K562 (cell line): ENCODE results near the gene EFHC2. TPM values are rescaled to one million over a fixed set of nuclear protein-coding genes. Genes with fewer than 3 reads are reported as not detected.

Source experiments
- ATAC-seq: fragments of 200-7000 bp; cut with Tn5 transposase; 3 replicates; pipeline ENCODE4 v1.9.1; 2020; ENCODE audit warnings: moderate library complexity
- BruUV-seq: library from RNA; stranded (reverse); fragments of 400-500 nt; replicated peaks from 2 replicates; lab custom pipeline; 2021; lab: Mats Ljungman, UMichigan
- CTCF ChIA-PET: fragments of 300-600 bp; formaldehyde crosslinking; extraction: SDS; loops from one replicate; lab custom pipeline; 2021; ENCODE audit warnings: low intra/inter-chr PET ratio; lab: Yijun Ruan, JAX
- POLR2A ChIA-PET: fragments of 300-600, 350-650 bp; sonication (Branson Sonifier 250); formaldehyde crosslinking; extraction: SDS; loops from one replicate; lab custom pipeline; 2021; ENCODE audit warnings: antibody characterized with exemption, inconsistent platforms; lab: Yijun Ruan, JAX
- DNase-seq, 4 experiments: peaks; one replicate each; pipeline versions ENCODE4 v3.0.0 to v3.0.0-alpha.2; 2011 to 2018; ENCODE audit warnings: low spot score in 3 of 4, mixed read lengths in 3 of 4; ENCODE audit errors: extremely low read depth in 1 of 4
- FAIRE-seq: peaks from 2 replicates; lab custom pipeline; 2011; peaks lifted over from hg19 to GRCh38; lab: Jason Lieb, UNC
- H2AFZ ChIP-seq: 2 replicates; pipeline ENCODE4 v1.6.0; 2011; ENCODE audit warnings: low read depth, low read length, control low read depth, inconsistent platforms
- H3K27ac ChIP-seq: fragments of 200-600 bp; 3 replicates; pipeline ENCODE4 v1.8.0; 2011; ENCODE audit warnings: low read depth, mild to moderate bottlenecking, control low read depth, inconsistent platforms, low read length, moderate library complexity, mixed read lengths; ENCODE audit errors: extremely low read depth
- H3K27me3 ChIP-seq, 2 experiments: fragments of 300-600 bp in 1 of 2; 2 replicates in 1 of 2; 3 replicates in 1 of 2; pipeline versions ENCODE4 v1.6.0 to v1.8.0; 2011; ENCODE audit warnings: inconsistent platforms in 2 of 2, low read length in 2 of 2, mild to moderate bottlenecking in 1 of 2, mixed read lengths in 1 of 2, moderate library complexity in 1 of 2; ENCODE audit not compliant: control insufficient read depth in 2 of 2, insufficient read depth in 2 of 2
- H3K36me3 ChIP-seq: fragments of 300-600 bp; 3 replicates; pipeline ENCODE4 v1.8.0; 2011; ENCODE audit warnings: mild to moderate bottlenecking, low read length, inconsistent platforms; ENCODE audit not compliant: control insufficient read depth, insufficient read depth
- H3K4me1 ChIP-seq, 2 experiments: fragments of 200-600 bp in 1 of 2; replicated peaks in 1 of 2; 2 replicates in 1 of 2; 3 replicates in 1 of 2; pipeline versions ENCODE4 v1.5.1 to v1.8.0; 2011; ENCODE audit warnings: inconsistent platforms in 2 of 2, low read length in 2 of 2, mild to moderate bottlenecking in 1 of 2, mixed read lengths in 1 of 2, moderate library complexity in 1 of 2; ENCODE audit not compliant: control insufficient read depth in 2 of 2, insufficient read depth in 2 of 2
- H3K4me2 ChIP-seq: 2 replicates; pipeline ENCODE4 v1.6.1; 2011; ENCODE audit warnings: low read length, control low read depth, inconsistent platforms, mixed read lengths; ENCODE audit not compliant: insufficient read depth
- H3K4me3 ChIP-seq: fragments of 200-600 bp; sonication (generic), shearing (Covaris generic); 2 replicates; pipeline ENCODE4 v1.5.1; 2016; ENCODE audit warnings: control low read depth, inconsistent platforms
- H3K79me2 ChIP-seq: fragments of 200-600 bp; 3 replicates; pipeline ENCODE4 v1.8.0; 2011; ENCODE audit warnings: low read length, inconsistent platforms; ENCODE audit not compliant: control insufficient read depth, insufficient read depth
- H3K9ac ChIP-seq, 2 experiments: 2 replicates each; pipeline versions ENCODE4 v1.6.0 to v1.6.1; 2011; ENCODE audit warnings: low read depth in 2 of 2, low read length in 2 of 2, control low read depth in 1 of 2, inconsistent platforms in 1 of 2, mild to moderate bottlenecking in 1 of 2, mixed read lengths in 1 of 2; ENCODE audit not compliant: insufficient read depth in 1 of 2
- H3K9me1 ChIP-seq: one replicate; pipeline ENCODE4 v1.6.0; 2011; ENCODE audit warnings: inconsistent platforms, mild to moderate bottlenecking, low read length, moderate library complexity; ENCODE audit not compliant: control insufficient read depth, insufficient read depth
- H3K9me3 ChIP-seq: replicated peaks from 2 replicates; pipeline ENCODE4 v1.5.1; 2011; ENCODE audit warnings: low read depth, low read length, inconsistent platforms; ENCODE audit not compliant: control insufficient read depth, insufficient read depth
- H4K20me1 ChIP-seq: replicated peaks from 2 replicates; pipeline ENCODE4 v1.6.1; 2011; ENCODE audit warnings: low read length, inconsistent platforms, mixed read lengths; ENCODE audit not compliant: control insufficient read depth, insufficient read depth
- CBFB ChIP-seq: sonication (generic); formaldehyde crosslinking; IDR thresholded peaks from 2 replicates; pipeline ENCODE4 v1.4.0; 2020; ENCODE audit warnings: mild to moderate bottlenecking, missing genetic modification reagents
- HSF4 ChIP-seq: fragments of 250-450 bp; sonication (Bioruptor Pico); IDR thresholded peaks from 2 replicates; pipeline ENCODE4 v2.1.2; 2022; ENCODE audit warnings: mild to moderate bottlenecking, moderate library complexity, borderline replicate concordance
- NFIX ChIP-seq: fragments of 250-450 bp; sonication (Bioruptor Pico); IDR thresholded peaks from 2 replicates; pipeline ENCODE4 v1.4.0; 2020; ENCODE audit warnings: low read depth, mild to moderate bottlenecking, moderate library complexity
- RREB1 ChIP-seq: fragments of 250-450 bp; sonication (Bioruptor Pico); IDR thresholded peaks from 2 replicates; pipeline ENCODE4 v1.4.0; 2020
- ZNF408 ChIP-seq: fragments of 250-450 bp; sonication (Bioruptor Pico); IDR thresholded peaks from 2 replicates; pipeline ENCODE4 v1.4.0; 2020; ENCODE audit warnings: low read depth, mild to moderate bottlenecking, moderate library complexity
- WGBS: fragments of 100-300 bp; shearing (Covaris generic); methylation state at CpG from one replicate; pipeline ENCODE4 v1.1.6; 2016; ENCODE audit warnings: low coverage, mixed read lengths; ENCODE audit not compliant: insufficient coverage; ENCODE audit errors: missing lambda C conversion rate; 5-methylcytosine and 5-hydroxymethylcytosine counted together
- in situ Hi-C: fragments of 300-500 bp; cut with MboI; formaldehyde crosslinking; loops from 4 replicates; pipeline ENCODE4 v1.15.0; 2018; ENCODE audit warnings: inconsistent platforms, mixed read lengths
- intact Hi-C: fragments of 100-400 bp; cut with micrococcal nuclease; formaldehyde crosslinking; loops from 2 replicates; pipeline ENCODE4 v1.14.2; 2022
- polyA plus RNA-seq, 8 experiments: library from polyadenylated mRNA; depleted of rRNA in 4 of 8; stranded (reverse) in 5 of 8; unstranded in 3 of 8; fragments of >200 nt; fragmentation: Nextera tagmentation in 2 of 8; fragmentation: Illumina TruSeq in 1 of 8; extraction: Ambion mirVana in 2 of 8; extraction: Trizol in 1 of 8; gene quantifications; 2 replicates each; pipeline versions ENCODE4 v1.2.1 to v1.2.3, GENCODE V29; 2011 to 2014; ENCODE audit warnings: inconsistent platforms in 1 of 8, missing spikeins in 1 of 8
- total RNA-seq, 7 experiments: library from RNA; depleted of rRNA in 6 of 7; stranded (reverse); fragments of >200 nt in 6 of 7; fragmentation: Illumina TruSeq in 2 of 7; extraction: Trizol in 2 of 7; gene quantifications; 2 replicates each; pipeline versions ENCODE4 v1.2.1 to v1.2.3, GENCODE V29; 2011 to 2021; ENCODE audit warnings: low replicate concordance in 1 of 7

Gene EFHC2
- total and polyA plus RNA-seq, 9 of the 15 experiments (the other 6 are each of a cell fraction or from before 2014, with no cell fraction given): 1.3 to 8.1 (median 3.0) TPM

DNA sequence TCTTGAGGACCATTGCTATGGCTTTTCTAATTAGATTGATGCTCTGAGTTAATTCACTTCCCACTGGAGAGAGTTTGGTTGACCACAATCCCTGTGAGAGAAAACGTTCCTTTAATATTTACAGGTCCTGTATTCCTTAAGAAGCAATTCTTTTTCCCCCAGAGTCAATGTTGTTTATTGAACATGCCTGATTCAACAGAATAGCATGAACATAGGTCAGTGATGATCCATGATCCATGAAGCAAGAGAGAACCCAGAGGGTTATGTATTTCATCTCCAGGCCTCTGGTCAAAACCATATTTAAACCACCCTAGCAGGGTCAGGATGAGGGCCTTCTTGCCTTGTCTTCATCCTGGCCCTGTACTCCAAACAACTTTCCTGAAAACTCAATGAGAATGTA lies 39.4 kb upstream of the EFHC2 start:
- H4K20me1 ChIP-seq: no peaks in the 10 kb centered on the region
- peak overlapping the region; percentile 48 for H2AFZ ChIP-seq
- no peaks in the 10 kb centered on the region for H3K27me3 ChIP-seq
- H3K9ac ChIP-seq: no peak overlapping the region
- ATAC-seq: no peak
- no peak overlapping the region for H3K4me3 ChIP-seq
- in situ Hi-C loops (no loop called here), intact Hi-C loops (no loop called here)
- H3K27ac ChIP-seq: no peak overlapping the region
- POLR2A ChIA-PET: no interaction called here
- no TSS peak for BruUV-seq
- no peak overlapping the region for H3K4me2 ChIP-seq
- H3K9me1 ChIP-seq: no peaks in the 10 kb centered on the region
- H3K4me1 ChIP-seq: no peaks in the 10 kb centered on the region
- 11% methylated on average over 1 of the region's 1 CpG for WGBS
- no peaks in the 10 kb centered on the region for H3K36me3 ChIP-seq
- CTCF ChIA-PET: no interaction called here
- H3K79me2 ChIP-seq: no peaks in the 10 kb centered on the region
- DNase-seq: no peak
- no peaks in the 10 kb centered on the region for H3K9me3 ChIP-seq
- TF ChIP-seq ZNF408 (no peak), CBFB (CRISPR knock-in tag) (no peak), NFIX (no peak), RREB1 (CRISPR knock-in tag) (no peak), HSF4 (no peak)
- FAIRE-seq: no peak
